Gastroesophageal sphincter (tissue), 4 donors: ENCODE measurements around the gene IGSF8. TPM values are rescaled to one million over a fixed set of nuclear protein-coding genes. Genes with fewer than 3 reads are reported as not detected.
A peak's percentile ranks its signal among the peaks of the same experiment; 100 is the strongest.

Source experiments
- ATAC-seq: fragments of 150-250 bp; one replicate; pipeline ENCODE4 v1.9.1; 2016; ENCODE audit warnings: mild to moderate bottlenecking, moderate library complexity
- H3K27ac ChIP-seq, 4 donors: fragments of 200-600 bp; sonication (generic) in 3 of 4; 1 replicate in 3 of 4; 2 replicates in 1 of 4; pipeline ENCODE4 v1.5.1; 2016 to 2019
- H3K27me3 ChIP-seq: fragments of 200-600 bp; sonication (generic); one replicate; pipeline ENCODE4 v1.5.1; 2019
- H3K36me3 ChIP-seq, 2 donors: fragments of 200-600 bp; sonication (generic); one replicate each; pipeline ENCODE4 v1.5.1; 2019; ENCODE audit warnings: control low read depth in 1 of 2
- H3K4me1 ChIP-seq, 3 donors: fragments of 200-600 bp; sonication (generic); 1 replicate in 2 of 3; 2 replicates in 1 of 3; pipeline ENCODE4 v1.5.1; 2016 to 2019; ENCODE audit warnings: control low read depth in 2 of 3
- H3K4me3 ChIP-seq, 2 donors: fragments of 200-600 bp; sonication (generic); one replicate each; pipeline ENCODE4 v1.5.1; 2019; ENCODE audit warnings: mild to moderate bottlenecking in 1 of 2, moderate library complexity in 1 of 2
- H3K9me3 ChIP-seq, 3 donors: fragments of 200-600 bp; sonication (generic); one replicate each; pipeline ENCODE4 v1.5.1; 2017 to 2019; ENCODE audit warnings: control low read depth in 2 of 3
- CTCF ChIP-seq, 4 experiments: fragments of 200-600 bp in 2 of 4; fragments of 450-650 bp in 2 of 4; sonication (generic) in 1 of 4; IDR thresholded peaks; one replicate each; pipeline ENCODE4 v1.5.1; 2017 to 2019; ENCODE audit warnings: antibody characterized with exemption in 4 of 4, mild to moderate bottlenecking in 2 of 4, moderate library complexity in 2 of 4
- EP300 ChIP-seq: sonication (generic); formaldehyde crosslinking; IDR thresholded peaks from one replicate; pipeline ENCODE4 v1.6.1; 2017; ENCODE audit warnings: antibody characterized with exemption, mild to moderate bottlenecking
- POLR2A ChIP-seq, 2 donors: fragments of 450-650 bp; IDR thresholded peaks; one replicate each; pipeline ENCODE4 v1.6.1; 2017; ENCODE audit warnings: antibody characterized with exemption in 2 of 2, mild to moderate bottlenecking in 2 of 2, moderate library complexity in 1 of 2
- POLR2AphosphoS5 ChIP-seq: sonication (generic); formaldehyde crosslinking; IDR thresholded peaks from one replicate; pipeline ENCODE4 v1.6.1; 2017; ENCODE audit warnings: antibody characterized with exemption
- WGBS, 2 donors: methylation state at CpG; one replicate each; pipeline ENCODE4 v1.1.5; 2018; ENCODE audit warnings: low coverage in 1 of 2; 5-methylcytosine and 5-hydroxymethylcytosine counted together
- total RNA-seq, 4 donors: library from RNA; depleted of rRNA; stranded (reverse); fragments of >200 nt; gene quantifications; one replicate each; pipeline ENCODE4 v1.1.0, GENCODE V29; 2016

The IGSF8 gene
- total RNA-seq, 4 donors from 2014 or later = 17.1 to 23.0 (median 19.4) TPM

- no peak overlapping the region for H3K4me3 ChIP-seq
- no peak overlapping the region for H3K27ac ChIP-seq
- 83 to 100% methylated on average over 1 of the region's 4 CpGs for WGBS, 2 donors
- H3K9me3 ChIP-seq = no peaks in the 10 kb centered on the region
- TF ChIP-seq POLR2AphosphoS5 = no peak
- TF ChIP-seq EP300 = no peak
- TF ChIP-seq CTCF (IDR thresholded peaks at IDR 0.05) = no peak
- no peak for TF ChIP-seq POLR2A (IDR thresholded peaks at IDR 0.05)
- no peaks in the 10 kb centered on the region for H3K27me3 ChIP-seq
- H3K36me3 ChIP-seq = peaks cover 0 to 80% of the 10 kb centered on the region in 2 donors
- peaks cover 0 to 11% (median under 1%) of the 10 kb centered on the region in 3 donors for H3K4me1 ChIP-seq
- ATAC-seq = no peak
These were observed 7.7 kb downstream of the IGSF8 start for GRCh38 chr1:160090760-160091159.

GRCh38 chr1:160089883-160090282 is 8.5 kb downstream of the IGSF8 start:
- no peaks in the 10 kb centered on the region for H3K27me3 ChIP-seq
- 90 to 100% methylated on average over 1 to 2 of the region's 3 CpGs for WGBS, 2 donors
- no peak overlapping the region for H3K27ac ChIP-seq
- H3K4me1 ChIP-seq = peaks cover 0 to 8% (median 0%) of the 10 kb centered on the region in 3 donors
- no peak for ATAC-seq
- TF ChIP-seq POLR2AphosphoS5 = no peak
- TF ChIP-seq CTCF (IDR thresholded peaks at IDR 0.05) = no peak
- no peak for TF ChIP-seq EP300
- TF ChIP-seq POLR2A (IDR thresholded peaks at IDR 0.05) = no peak
- no peaks in the 10 kb centered on the region for H3K9me3 ChIP-seq
- no peak overlapping the region for H3K4me3 ChIP-seq
- peaks cover 0 to 77% of the 10 kb centered on the region in 2 donors for H3K36me3 ChIP-seq

GRCh38 chr1:160087118-160087662 is 11.2 kb downstream of the IGSF8 start:
- H3K36me3 ChIP-seq = peaks cover 0 to 50% of the 10 kb centered on the region in 2 donors
- H3K4me3 ChIP-seq = no peak overlapping the region
- WGBS, 2 donors = 85 to 89% methylated on average over 3 to 4 of the region's 12 CpGs
- ATAC-seq = no peak
- no peaks in the 10 kb centered on the region for H3K9me3 ChIP-seq
- peaks cover 19% of the 10 kb centered on the region for H3K27me3 ChIP-seq
- H3K4me1 ChIP-seq = peaks cover 0 to 22% (median 7%) of the 10 kb centered on the region in 3 donors
- TF ChIP-seq POLR2AphosphoS5 (no peak), EP300 (no peak), POLR2A (IDR thresholded peaks at IDR 0.05) (no peak), CTCF (IDR thresholded peaks at IDR 0.05) (no peak)
- H3K27ac ChIP-seq = peak overlapping the region in 2 of 4 donors; percentile 16 to 65

- TF ChIP-seq POLR2AphosphoS5 (no peak), POLR2A (IDR thresholded peaks at IDR 0.05) (no peak), CTCF (IDR thresholded peaks at IDR 0.05) (no peak)
- Histone ChIP-seq H3K27me3 (peaks cover 26% of the 10 kb centered on the region), H3K4me3 (no peak overlapping the region), H3K4me1 (peaks cover 0 to 22% (median 7%) of the 10 kb centered on the region in 3 donors), H3K9me3 (no peaks in the 10 kb centered on the region), H3K27ac (peak overlapping the region in 3 of 4 donors; percentile 57 to 65 (median 61)), H3K36me3 (peaks cover 0 to 43% of the 10 kb centered on the region in 2 donors)
- peak; percentile 73 for ATAC-seq
- WGBS, 2 donors = 35 to 63% methylated on average over 5 of the region's 5 CpGs
These were observed 11.9 kb downstream of the IGSF8 start for GRCh38 chr1:160086456-160086892.
